ENCODE measurements around the gene ZNF175.

GRCh38 chr19:51521357-51521756 lies 49.7 kb upstream of the ZNF175 start:
- TF ChIP-seq POLR2A (IDR thresholded peaks at IDR 0.05): no peak
- no peak for TF ChIP-seq CTCF (IDR thresholded peaks at IDR 0.05)

Measured in prostate gland (tissue), 2 donors.